ENCODE data around the gene HS3ST3A1.

The HS3ST3A1 gene

DNA sequence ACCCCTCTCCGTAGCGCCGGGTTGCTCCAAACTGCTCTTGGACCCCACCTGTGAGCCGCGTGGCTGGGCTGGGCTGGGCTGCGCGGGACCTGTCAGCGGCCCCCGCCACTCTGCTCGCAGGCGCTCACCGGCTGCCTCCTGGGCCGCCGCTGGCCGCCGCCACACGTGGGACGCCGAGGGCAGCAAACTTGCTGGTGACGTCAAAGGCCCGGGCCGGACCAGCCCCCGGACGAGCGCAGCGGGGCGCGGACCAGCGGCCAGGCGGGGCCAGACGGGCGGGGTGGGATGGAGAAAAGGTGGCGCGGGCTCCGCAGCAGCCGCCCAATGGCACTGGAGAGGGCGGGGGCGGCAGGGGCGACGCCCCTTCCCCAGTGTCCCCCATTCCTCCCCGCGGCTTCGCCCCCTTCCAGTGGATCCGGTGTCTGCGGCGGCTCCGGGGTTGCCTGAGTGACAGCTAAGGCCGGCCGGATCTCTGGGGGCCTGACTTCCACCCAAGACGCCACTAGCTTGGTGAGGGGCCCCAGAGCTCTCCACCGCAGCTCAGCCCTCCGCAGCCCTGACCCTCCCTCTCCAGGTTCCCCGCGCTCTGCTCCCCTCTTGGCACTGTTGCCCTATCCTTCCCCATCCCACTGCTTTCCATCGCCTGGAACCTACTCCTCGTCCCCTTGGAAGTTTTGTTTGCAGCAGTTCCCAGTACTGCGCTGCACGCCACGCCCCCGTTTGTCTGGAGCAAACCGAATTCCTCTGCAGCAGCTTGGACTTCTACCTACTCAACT lies at the start of gene HS3ST3A1:
TSS of gene HS3ST3A1 (minus strand) at position 154 of the 776 bp plus-strand sequence. CDS start 800 bp downstream, outside the sequence.
- no peak for DNase-seq

DNA sequence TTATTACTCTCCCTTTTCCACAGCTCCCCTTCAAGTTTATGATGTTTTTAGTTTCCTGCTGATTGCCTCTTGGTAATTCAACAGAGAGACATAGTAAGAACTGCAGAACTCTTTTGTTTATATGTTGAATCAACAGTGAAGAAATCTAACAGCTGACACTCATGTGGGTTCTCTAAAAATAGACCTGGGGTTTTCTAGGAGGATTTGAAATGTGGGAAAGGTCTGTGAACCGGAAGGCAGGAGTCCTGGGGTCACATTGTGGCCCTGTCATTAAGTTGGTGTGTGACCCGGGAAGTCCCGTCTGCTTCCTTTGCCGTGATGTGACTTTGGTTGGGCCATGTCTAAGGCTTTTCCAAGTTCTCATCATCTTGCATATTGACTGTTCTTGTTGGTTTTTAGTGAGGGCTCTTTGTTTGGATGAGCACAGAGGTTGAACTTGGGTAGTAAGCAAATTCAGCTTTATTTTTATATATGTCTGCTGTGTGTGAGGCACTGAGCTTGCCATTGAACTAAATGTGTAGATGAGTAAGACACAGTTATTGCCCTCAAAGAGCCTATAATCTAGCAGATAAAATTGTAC lies 48.5 kb upstream of the HS3ST3A1 start:
- DNase-seq, result no peak

DNA sequence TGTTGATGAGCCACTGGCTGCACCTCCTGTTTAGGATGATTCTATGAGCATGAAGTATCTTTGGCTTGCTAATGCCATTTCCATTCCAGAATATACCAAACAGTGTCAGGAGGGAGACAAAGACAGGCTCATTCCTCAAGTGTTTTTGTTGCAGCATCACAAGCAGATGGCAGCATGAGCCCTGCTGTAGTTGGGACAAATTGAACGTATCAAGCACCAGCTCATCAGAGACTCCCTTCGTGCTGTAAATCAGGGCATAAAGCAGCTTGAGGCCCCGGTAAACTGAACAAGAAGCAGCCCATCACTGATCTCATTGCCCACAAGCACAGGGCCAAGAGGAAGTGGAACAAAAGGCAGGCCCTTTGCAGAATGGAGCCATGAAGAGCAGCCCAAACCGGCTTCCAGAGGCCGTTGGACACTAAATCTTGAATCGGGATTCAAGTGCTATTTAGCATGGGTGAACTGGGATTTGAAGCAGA lies 45.9 kb upstream of the HS3ST3A1 start:
- no peak for DNase-seq

DNA sequence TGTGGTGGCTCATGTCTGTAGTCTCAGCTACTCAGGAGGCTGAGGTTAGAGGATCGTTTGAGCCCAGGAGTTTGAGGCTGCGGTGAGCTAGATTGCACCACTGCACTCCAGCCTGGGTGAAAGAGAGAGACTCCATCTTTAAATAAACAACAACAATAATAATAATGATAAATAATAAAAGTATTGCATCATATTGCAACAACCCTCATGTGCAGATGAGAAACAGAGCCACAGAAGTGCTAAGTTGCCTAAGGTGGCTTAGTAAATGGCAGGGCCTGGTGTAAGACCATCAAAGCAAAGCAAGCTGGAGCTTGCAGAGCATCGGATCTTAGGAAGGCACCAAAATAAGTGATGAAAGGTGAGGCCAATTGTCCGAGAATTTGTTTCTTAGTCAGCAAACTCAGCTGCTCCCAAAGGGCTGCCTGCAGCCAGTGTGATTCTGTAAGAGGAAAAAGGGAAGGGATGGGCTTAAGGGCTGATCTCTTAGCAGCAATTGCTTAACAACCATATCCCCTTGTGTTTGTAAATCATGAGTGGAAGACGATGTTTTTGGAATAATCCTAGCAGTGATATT lies 45.3 kb upstream of the HS3ST3A1 start:
- no peak for DNase-seq

DNA sequence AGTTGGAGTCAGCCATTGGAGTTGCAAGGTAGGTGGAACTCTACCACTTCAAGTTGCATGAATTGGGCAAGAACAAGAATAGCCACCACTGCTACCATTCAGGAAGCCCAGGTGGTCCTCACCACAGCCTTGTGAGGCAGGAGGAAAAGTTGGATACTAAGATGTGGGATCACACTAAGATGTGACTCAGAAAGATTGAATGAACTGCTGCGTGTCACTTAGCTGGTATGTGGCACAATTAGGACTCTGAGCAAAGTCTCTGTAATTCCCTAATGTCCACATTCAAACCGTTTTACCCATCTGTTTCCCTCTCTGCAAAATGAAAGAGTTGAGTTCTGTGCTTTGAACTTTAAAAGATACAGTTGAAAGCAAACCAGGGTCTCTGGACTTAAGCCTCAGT lies 44.7 kb upstream of the HS3ST3A1 start:
- DNase-seq, result no peak

DNA sequence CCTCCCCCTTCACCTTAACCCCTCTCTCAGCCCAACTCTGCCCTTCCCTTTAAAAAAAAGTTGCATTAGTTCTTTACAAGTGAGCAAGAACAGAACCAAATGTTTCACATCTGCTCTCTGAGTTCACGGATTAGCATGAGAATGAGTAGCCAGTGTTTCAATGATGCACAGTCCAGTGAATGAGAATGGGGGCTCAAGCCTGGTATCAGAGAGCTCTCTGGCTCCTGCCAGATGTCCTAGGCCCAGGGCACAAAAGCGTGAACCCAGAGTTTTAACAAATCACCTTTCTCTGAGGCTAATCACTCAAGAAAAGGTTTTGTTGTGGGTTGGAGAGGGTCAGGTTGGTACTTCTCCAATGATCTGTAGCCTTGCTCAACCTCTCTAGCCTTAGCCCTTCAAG lies 41.5 kb upstream of the HS3ST3A1 start:
- DNase-seq, result no peak

DNA sequence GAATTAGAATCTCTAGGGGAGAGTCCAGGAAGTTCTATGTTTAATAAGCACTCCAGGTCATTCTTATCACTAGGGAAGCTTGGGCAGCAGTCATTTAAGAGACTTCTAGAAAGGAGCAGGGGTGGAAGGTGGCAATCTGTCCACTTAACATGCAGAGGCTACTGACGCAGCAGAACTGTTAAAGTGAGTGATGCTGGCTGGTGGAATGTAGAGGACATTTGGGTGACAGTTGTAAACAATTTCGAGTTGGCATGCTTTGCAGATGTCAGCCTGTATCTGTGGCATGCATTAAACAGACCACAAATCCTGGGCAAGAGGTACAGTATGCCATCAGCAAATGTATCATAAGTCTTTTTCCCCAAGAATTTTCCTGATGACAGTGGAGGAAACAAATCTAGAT lies 40.5 kb upstream of the HS3ST3A1 start:
- DNase-seq, result no peak

DNA sequence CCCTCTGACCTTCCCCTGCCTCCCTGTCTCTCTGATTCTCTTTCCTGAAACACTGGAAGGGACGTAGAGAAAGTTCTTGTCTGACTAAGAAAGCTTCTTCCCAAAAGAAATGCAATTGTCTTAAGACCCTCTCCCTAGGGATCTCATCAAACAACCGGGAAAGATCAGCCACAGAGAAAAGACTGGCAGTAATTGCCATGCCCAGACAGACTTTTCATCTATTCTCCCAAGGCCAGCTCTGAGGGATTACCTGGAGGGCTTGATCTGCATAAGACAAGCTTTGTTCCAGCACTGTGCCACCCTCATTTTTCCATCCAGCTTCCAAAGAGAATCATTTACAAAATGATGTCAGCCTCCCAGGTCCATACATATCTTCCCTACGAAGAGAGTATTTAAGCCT lies 38.8 kb upstream of the HS3ST3A1 start:
- no peak for DNase-seq

DNA sequence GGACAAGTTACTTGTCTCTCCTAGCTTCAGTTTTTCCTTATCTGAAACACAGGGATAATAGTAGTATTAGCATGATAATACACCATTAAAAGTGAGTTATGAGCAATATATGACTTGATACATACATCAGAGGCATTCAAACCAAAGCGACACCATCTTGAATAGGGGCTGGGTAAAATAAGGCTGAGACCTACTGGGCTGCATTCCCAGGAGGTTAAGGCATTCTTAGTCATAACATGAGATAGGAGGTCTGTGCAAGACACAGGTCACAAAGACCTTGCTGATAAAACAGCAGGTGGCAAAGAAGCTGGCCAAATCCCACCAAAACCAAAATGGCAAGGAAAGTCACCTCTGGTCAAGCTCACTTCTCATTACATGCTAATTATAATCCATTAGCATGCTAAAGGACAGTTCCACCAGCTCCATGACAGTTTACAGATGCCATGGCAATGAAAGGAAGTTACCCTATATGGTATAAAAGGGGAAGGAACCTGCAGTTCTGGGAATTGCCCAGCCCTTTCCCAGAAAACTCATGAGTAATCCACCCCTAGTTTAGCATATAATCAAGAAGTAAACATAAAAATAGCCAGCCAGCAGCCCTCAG lies 37.2 kb upstream of the HS3ST3A1 start:
- no peak for DNase-seq

DNA sequence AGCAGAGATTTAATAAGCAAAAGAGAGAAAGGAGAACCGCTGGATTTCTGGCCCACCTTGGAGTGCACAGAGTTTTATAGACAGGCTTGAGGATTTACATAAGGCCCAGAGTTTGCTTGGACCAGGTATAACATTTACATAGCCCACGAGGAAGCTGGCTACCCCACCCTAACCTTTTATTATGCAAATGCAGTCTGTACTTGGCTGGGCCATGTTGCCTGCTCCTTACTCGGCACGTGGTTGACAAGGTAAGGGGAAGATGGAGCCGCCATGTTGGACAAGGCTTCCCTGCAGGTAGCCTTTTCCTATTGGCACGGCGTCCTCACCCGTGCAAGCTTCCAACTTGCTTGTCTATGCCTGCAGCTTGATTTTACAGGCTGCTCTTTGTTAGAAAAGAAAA lies 35.2 kb upstream of the HS3ST3A1 start:
- DNase-seq, result no peak

DNA sequence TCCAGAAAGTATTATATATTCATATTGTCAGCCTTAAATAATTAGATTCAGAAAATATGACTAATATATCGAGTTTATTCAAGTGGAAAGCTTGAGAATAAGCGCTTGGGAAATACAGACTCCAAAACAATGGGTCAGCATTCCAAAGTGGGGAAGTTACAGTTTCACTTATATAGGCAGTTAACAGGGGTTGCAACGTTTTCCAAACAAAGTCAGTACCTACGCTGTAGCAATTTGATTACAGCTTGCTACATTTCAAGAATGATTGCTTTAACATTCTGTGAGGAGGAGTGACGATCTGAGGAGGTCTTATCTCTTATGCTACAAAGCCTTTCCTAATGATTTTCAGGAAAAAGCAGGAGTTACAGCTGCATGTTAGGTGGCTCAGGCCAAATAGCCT lies 34.2 kb upstream of the HS3ST3A1 start:
- no peak for DNase-seq

DNA sequence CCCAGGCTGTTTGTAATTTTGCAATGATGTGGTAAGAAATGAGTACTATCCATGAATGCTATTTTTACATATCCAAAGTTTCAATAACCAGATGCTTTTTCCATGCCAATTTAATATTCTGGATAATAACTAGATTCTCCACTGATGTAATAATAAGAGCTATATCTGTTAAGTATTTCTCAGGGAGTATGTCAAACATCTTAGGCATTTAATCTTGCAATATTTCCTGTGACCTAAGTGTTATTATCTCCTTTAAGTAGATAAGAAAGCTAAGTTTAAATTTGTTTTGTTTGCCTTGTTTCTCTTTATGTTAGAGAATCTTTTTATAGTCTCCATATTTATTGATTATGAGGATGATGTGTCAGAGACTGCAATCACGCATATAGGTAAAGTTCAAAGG lies 32.3 kb upstream of the HS3ST3A1 start:
- DNase-seq, result no peak

DNA sequence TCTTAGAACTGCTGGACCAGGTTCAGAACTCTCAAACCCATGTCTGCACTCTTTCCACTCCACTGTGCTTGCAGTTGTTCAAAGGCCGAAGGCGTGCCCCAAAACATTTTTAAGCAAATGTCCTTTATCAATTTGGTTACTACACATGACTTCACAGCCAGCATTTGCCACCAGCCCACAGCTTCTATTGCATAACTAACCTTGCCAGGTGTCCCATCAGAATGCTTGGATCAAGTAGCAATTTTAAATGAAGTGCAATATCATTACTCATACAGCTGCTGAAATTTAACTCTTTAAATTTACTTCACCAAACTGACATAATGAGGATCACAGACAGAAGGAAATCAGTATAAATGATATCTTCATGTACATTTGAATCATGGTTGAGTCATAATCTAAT lies 29.8 kb upstream of the HS3ST3A1 start:
- no peak for DNase-seq

DNA sequence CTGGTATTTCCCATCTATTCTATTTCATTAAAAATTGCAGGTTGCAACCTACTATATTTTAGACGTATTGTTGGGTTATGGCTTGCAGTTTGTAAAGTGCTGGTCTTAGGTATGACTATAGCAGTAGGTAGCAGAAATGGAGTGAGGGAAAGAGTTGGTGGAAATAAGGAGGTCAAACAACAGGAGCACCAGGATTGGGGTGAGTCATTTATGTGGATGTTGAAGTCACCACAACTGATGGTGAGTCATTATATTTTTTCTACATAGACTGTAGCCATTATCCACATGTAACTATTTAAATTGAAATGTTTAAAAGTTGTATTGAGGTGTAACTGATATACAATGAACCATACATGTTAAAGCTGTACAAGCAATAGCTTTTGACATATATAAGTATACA lies 25.0 kb upstream of the HS3ST3A1 start:
- DNase-seq, result no peak

DNA sequence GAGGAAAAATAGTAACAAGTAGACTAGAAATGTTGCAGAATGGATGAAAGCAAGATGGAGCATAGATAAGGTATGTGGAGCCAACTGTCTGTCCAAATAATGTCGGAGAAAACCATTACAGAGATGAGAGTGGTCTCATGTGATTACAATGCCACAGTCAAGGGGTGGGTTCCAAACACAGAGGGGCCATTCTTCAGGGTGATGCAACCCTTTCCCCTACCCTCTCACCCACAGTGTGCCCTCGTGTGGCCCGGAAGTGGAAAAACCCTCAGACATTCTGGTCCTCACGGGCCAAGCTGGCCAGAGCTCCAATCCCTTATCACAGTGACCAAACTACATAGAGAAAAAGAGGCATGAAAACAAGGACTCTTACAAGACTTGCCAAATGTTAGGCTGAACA lies 17.7 kb upstream of the HS3ST3A1 start:
- no peak for DNase-seq

DNA sequence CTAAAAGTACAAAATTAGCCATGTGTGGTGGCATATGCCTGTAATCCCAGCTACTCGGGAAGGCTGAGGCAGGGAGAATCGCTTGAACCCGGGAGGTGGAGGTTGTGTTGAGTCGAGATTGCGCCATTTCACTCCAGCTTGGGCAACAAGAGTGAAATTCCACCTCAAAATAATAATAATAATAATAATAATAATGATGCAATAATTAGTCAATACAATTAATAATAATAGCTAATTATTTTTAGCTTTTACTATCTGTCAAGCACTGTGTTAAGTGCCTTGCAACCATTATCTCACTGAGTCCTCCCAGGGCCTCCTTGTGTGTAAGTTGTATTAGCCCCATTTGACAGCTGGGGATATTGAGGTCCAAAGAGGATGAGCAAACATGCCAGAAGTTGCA lies 14.3 kb upstream of the HS3ST3A1 start:
- DNase-seq, result no peak

DNA sequence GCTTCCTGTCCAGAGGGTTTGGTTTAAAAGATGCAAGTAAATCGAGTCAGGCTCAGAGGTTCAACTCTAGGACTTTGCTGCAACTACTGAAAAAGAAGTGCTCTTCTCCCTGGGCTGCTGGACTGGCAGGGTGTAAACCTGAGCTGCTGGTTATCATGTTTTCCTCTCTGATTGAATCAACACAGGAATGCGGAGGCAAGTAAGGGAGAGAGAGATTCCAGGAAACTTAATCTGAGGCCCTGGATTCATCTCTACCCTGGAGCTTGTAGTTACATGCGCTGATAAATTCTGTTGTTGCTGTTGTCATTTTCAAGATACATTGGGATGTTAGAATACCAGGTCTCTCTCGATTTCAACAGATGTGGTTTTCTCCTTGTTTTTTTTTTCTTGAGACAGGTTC lies 8.2 kb upstream of the HS3ST3A1 start:
- no peak for DNase-seq

DNA sequence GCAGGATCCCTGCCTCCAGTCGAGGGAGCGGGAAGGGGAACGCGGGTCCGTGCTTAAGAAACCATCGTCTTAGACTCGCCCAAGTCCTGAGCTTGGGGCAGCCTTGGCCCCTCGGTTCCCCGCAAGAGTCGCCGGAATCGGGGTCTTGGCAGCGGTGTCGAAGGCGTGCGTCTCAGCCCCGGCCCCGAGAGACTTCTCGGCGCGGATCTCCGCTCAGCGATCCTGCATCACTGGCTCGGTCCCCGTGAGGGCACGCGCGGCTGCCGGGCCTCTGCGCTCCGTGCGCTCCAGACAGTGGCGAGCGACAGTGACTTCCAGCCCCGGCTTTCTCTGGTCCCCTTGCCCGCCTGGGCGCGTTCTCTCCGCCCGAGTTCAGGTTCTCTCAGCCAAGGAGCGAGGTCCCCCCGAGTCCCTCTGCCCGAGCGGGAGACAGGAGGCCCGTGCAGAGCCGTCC lies 380 bp downstream of the HS3ST3A1 start:
- DNase-seq, result no peak

DNA sequence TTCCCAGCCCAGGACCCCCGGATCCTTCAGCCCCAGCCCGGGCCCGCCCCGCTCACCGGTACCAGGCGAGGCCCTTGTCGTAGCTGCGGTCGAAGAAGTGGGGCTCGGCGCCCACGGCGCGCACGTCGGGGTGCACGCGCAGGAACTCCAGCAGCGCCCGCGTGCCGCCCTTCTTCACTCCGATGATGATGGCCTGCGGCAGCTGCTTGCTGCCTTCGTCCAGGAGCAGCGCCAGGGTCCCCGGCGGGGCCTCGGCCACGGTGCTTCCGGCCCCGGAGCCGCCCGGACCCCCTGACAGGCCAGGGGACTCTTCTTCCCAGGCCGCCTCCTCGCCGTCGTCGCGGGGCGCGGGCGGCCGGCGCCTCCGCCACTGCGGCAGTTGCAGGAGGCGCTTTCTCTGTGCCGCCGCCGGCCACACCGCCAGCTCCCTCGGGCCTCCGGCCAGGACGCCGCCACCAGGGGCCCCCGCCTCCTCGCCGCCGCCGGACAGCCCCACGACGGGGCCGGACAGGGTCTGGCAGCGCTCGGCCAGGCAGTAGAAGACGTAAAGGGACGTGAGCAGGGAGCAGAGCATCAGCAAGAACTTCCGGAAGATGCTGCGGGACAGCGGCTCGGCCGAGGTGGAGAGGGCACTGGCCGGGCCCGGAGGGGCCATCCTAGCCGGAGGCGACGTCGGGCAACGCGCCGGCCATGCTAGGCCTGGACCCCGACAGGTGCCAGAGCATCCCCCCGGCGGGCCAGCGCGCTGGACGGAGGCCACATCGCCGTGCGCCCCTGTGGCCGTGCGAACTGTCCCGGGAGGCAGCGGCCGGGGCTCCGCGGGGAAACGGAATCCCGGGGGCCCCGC lies 1.0 kb downstream of the HS3ST3A1 start:
- DNase-seq, result no peak

DNA sequence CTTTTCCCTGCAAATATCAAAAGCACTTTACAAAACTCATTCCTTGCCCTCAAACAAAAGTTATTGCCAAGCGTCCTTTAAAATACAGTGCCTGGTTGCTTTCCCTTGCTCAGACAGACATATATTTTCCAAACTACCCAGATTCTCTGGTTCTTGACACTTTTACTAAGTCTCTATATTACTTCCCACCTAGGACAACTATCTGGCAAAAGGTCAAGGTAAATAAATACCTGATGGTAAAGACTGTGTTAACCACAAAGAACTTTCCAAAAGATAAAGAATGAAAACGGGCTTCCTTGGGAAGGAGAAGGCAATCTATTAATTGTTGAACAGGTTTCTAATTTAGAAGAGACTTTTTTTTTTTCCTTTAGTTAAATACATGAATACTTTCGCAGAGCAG lies 1.9 kb downstream of the HS3ST3A1 start:
- DNase-seq, result no peak

DNA sequence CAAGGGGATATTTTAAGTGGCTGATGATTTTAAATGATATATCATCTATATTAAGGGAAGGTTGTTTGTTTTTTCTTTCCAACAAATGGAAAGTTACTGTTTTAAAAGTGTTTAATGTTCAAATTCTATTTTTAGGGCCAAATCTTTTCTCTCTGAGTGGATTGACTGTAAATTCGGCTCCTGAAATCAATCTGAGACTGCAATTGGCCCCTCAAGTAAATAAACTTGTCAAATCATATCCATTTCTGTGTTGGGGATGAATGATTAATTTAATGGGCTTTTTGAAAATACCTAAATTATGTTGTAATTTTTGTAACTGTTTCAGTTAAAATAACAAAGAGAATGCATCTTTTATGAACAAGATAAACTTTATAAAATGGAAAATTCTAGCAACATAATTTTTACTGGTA lies 2.6 kb downstream of the HS3ST3A1 start:
- no peak for DNase-seq

DNA sequence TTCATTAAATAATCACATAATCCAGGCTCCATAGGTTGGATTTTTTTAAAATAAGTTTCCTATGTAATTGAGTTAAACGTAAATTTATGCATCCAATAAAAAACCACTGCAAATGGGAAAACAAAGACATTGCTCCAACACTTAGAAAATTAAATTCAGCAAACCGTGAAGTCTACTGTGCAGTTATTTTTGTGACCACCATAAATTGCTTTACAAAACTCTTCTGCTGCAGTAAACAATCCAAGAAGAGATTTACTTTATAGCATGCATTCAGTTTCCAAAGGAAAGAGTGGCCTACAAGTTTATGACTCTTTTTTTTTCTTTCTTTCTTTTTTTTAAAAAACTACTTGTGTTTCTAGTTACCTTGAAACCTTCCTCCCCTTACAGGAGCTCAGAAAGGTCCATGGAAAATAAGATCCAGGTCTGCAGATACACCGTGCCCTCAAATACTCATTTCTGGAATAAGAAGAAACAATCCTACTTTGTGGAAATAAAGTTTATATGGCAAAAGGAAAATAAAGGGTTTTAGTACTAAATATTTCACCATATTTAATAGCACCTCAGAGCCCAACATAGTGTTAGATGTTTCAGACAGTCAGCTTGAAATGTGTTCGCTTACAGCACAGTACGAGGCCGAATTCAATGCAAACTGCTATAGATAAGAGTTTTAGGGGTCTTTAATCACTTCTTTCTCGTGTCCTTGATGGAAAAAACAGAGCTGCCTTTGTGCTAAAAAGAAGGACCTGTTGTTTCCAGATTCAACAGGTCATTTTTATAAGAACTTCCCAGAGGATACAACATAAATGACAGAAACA lies 3.2 kb downstream of the HS3ST3A1 start:
- DNase-seq, result no peak
